ENCODE results near the gene COPS7B.

Gene COPS7B

GRCh38 chr2:231791107-231791506 lies 4.9 kb downstream of the COPS7B start:
- Histone ChIP-seq H3K9me3 (ENCODE audit: control insufficient read depth, insufficient read depth, low read depth, low read length) (no peaks in the 10 kb centered on the region), H3K4me1 (ENCODE audit: control insufficient read depth, insufficient read depth, low read length) (peaks cover 9% of the 10 kb centered on the region; the same call in 1 of the 2 replicates), H3K27ac (ENCODE audit: extremely low read depth, low read depth, low read length) (no peak overlapping the region), H3K4me3 (ENCODE audit: low read depth, low read length) (no peak overlapping the region), H3K36me3 (ENCODE audit: control insufficient read depth in 2 of 2, insufficient read depth in 1 of 2, low read length in 2 of 2) (peaks cover 6 to 70% of the 10 kb centered on the region in 2 experiments)
- TF ChIP-seq OSR2 (tag by site-specific recombination; IDR thresholded peaks at IDR 0.05) = no peak
- no peak for TF ChIP-seq ZBTB26 (tag by site-specific recombination; optimal IDR thresholded peaks at IDR 0.05)
- no peak for TF ChIP-seq ZNF239 (tag by site-specific recombination; IDR thresholded peaks at IDR 0.05)
- no peak for TF ChIP-seq ZNF404 (tag by site-specific recombination; IDR thresholded peaks at IDR 0.05)
- TF ChIP-seq ZNF2 (tag by site-specific recombination; IDR thresholded peaks at IDR 0.05) = no peak
- TF ChIP-seq SP3 (tag by site-specific recombination; IDR thresholded peaks at IDR 0.05) = no peak
- TF ChIP-seq YY1 (tag by site-specific recombination; IDR thresholded peaks at IDR 0.05) = no peak
- no peak for TF ChIP-seq ZNF692 (tag by site-specific recombination; IDR thresholded peaks at IDR 0.05)
- TF ChIP-seq ZNF529 (tag by site-specific recombination; IDR thresholded peaks at IDR 0.05; ENCODE audit: insufficient replicate concordance) = no peak
- no peak for TF ChIP-seq BCL11A (tag by site-specific recombination; IDR thresholded peaks at IDR 0.05; ENCODE audit: low read depth)
- TF ChIP-seq ZIC2 (tag by site-specific recombination; IDR thresholded peaks at IDR 0.05) = no peak
- TF ChIP-seq ZNF311 (tag by site-specific recombination; IDR thresholded peaks at IDR 0.05; ENCODE audit: borderline replicate concordance) = no peak
- POLR2A ChIA-PET = no interaction called here
- CTCF ChIA-PET = interaction anchor here (1.4 to 3.2 kb wide), 2 partner anchors 8 to 10 kb away, joined by 4 to 16 read pairs; no protein-coding TSS in a partner anchor

- peaks cover 16 to 85% of the 10 kb centered on the region in 2 experiments for H3K36me3 ChIP-seq (ENCODE audit: control insufficient read depth in 2 of 2, insufficient read depth in 1 of 2, low read length in 2 of 2)
- no peak overlapping the region for H3K4me3 ChIP-seq (ENCODE audit: low read depth, low read length)
- POLR2A ChIA-PET = no interaction called here
- 0 out of 2 replicates have a peak, but pooled peaks cover 3% of the 10 kb centered on the region for H3K4me1 ChIP-seq (ENCODE audit: control insufficient read depth, insufficient read depth, low read length)
- no peak overlapping the region for H3K27ac ChIP-seq (ENCODE audit: extremely low read depth, low read depth, low read length)
- CTCF ChIA-PET = interaction anchor here (0.6 to 3.3 kb wide), 6 partner anchors 9 to 1626 kb away, joined by 3 to 17 read pairs (median 4); partner anchors contain the start of gene COPS7B
- TF ChIP-seq REST (tag by site-specific recombination; IDR thresholded peaks at IDR 0.05) (no peak), ZNF580 (tag by site-specific recombination; IDR thresholded peaks at IDR 0.05) (no peak), ZNF654 (tag by site-specific recombination; IDR thresholded peaks at IDR 0.05; ENCODE audit: low read depth) (no peak), ZBTB20 (tag by site-specific recombination; IDR thresholded peaks at IDR 0.05) (no peak)
- no peaks in the 10 kb centered on the region for H3K9me3 ChIP-seq (ENCODE audit: control insufficient read depth, insufficient read depth, low read depth, low read length)
Measured at GRCh38 chr2:231794383-231794782, 8.1 kb downstream of the COPS7B start.

All from HEK293 (cell line).